ENCODE data around the gene IPP. TPM values are rescaled to one million over a fixed set of nuclear protein-coding genes. Genes with fewer than 3 reads are reported as not detected.

The IPP gene
- 10 to 100 TPM; 17.0 to 25.6 (median 20.4) TPM for polyA plus RNA-seq (ENCODE audit: insufficient read length in 10 of 10)
- long read RNA-seq, donor 1, partial matches to known transcripts: 0 of 3 reads
- long read RNA-seq, donor 1, other reads (novel, unspliced or antisense): 0 of 3 reads
- long read RNA-seq, donor 2, partial matches to known transcripts: 0 of 1 reads
- long read RNA-seq, donor 2, other reads (novel, unspliced or antisense): 0 of 1 reads
- long read RNA-seq, donor 3: 0 reads
- long read RNA-seq, donor 4: 0 reads
- long read RNA-seq, donor 5, partial matches to known transcripts: 5 of 31 reads
- long read RNA-seq, donor 5, other reads (novel, unspliced or antisense): 25 of 31 reads
- long read RNA-seq, donor 6, partial matches to known transcripts: 0 of 4 reads
- long read RNA-seq, donor 6, other reads (novel, unspliced or antisense): 0 of 4 reads
- long read RNA-seq, donor 7, partial matches to known transcripts: 0 of 1 reads
- long read RNA-seq, donor 7, other reads (novel, unspliced or antisense): 0 of 1 reads
- long read RNA-seq, donor 8, partial matches to known transcripts: 0 of 1 reads
- long read RNA-seq, donor 8, other reads (novel, unspliced or antisense): 0 of 1 reads
- long read RNA-seq, donor 9: 0 reads

- peak; percentile 98 to 99 (median 99) for DNase-seq
These were observed at the start of gene IPP for GRCh38 chr1:45750298-45751038. Gene IPP, minus strand, starts transcription at chr1:45750653. Its CDS starts 4,242 bp downstream, at chr1:45746411.

- no peak for DNase-seq
These were observed 46.5 kb upstream of the IPP start for GRCh38 chr1:45796946-45797345.

GRCh38 chr1:45796381-45796780 is 45.9 kb upstream of the IPP start:
- DNase-seq: no peak

GRCh38 chr1:45793942-45794604 is 43.6 kb upstream of the IPP start:
- DNase-seq: no peak

GRCh38 chr1:45792744-45793143 is 42.3 kb upstream of the IPP start:
- DNase-seq: no peak

- no peak for DNase-seq
These were observed 39.1 kb upstream of the IPP start for GRCh38 chr1:45789601-45790000.

GRCh38 chr1:45787905-45788304 is 37.5 kb upstream of the IPP start:
- peak in 1 of 3 donors; percentile 13 for DNase-seq

GRCh38 chr1:45785583-45785982 is 35.1 kb upstream of the IPP start:
- DNase-seq: no peak

GRCh38 chr1:45775794-45776193 is 25.3 kb upstream of the IPP start:
- no peak for DNase-seq

- no peak for DNase-seq
These were observed 22.5 kb upstream of the IPP start for GRCh38 chr1:45772971-45773370.

GRCh38 chr1:45769261-45769932 is 18.9 kb upstream of the IPP start:
- peak in 2 of 3 donors; percentile 29 to 32 for DNase-seq

- DNase-seq: peak; percentile 45 to 61 (median 49)
These were observed 16.6 kb upstream of the IPP start for GRCh38 chr1:45767035-45767434.

GRCh38 chr1:45765999-45766792 is 15.7 kb upstream of the IPP start:
- no peak for DNase-seq

- DNase-seq: no peak
These were observed 11.8 kb upstream of the IPP start for GRCh38 chr1:45762291-45762690.

GRCh38 chr1:45755697-45756096 is 5.2 kb upstream of the IPP start:
- no peak for DNase-seq

- DNase-seq: no peak
These were observed 3.0 kb upstream of the IPP start for GRCh38 chr1:45753248-45754037.

- DNase-seq: no peak
These were observed 2.1 kb upstream of the IPP start for GRCh38 chr1:45752441-45753052.

GRCh38 chr1:45752014-45752413 is 1.6 kb upstream of the IPP start:
- DNase-seq: no peak

Measured in muscle of back (tissue), 13 donors.